SK-N-SH (cell line): ENCODE data around the gene CCDC13. TPM values are rescaled to one million over a fixed set of nuclear protein-coding genes. Genes with fewer than 3 reads are reported as not detected.

ENCODE experiments used
- CTCF ChIA-PET: fragments of 300-600, 350-600 bp; formaldehyde crosslinking; extraction: SDS; loops from one replicate; lab custom pipeline; 2021; lab: Yijun Ruan, JAX
- POLR2A ChIA-PET: fragments of 350-600 bp; sonication (Branson Sonifier 250); formaldehyde crosslinking; extraction: SDS; loops from one replicate; lab custom pipeline; 2020; ENCODE audit warnings: antibody characterized with exemption, inconsistent platforms; lab: Yijun Ruan, JAX
- DNase-seq: peaks from one replicate; pipeline ENCODE4 v3.0.0; 2012
- H2AFZ ChIP-seq: fragments of 200-600 bp; sonication (generic); 2 replicates; pipeline ENCODE4 v1.8.1; 2016; ENCODE audit warnings: antibody characterized with exemption, mild to moderate bottlenecking, low read depth
- H3F3A ChIP-seq: fragments of 200-600 bp; sonication (generic); replicated peaks from 2 replicates; pipeline ENCODE3; 2016; ENCODE audit warnings: antibody characterized with exemption, mild to moderate bottlenecking; ENCODE audit not compliant: insufficient read depth
- H3K27ac ChIP-seq, 2 experiments: fragments of 200-500 bp in 1 of 2; fragments of 200-600 bp in 1 of 2; sonication (Bioruptor generic) in 1 of 2; sonication (generic), shearing (Covaris generic) in 1 of 2; 2 replicates each; pipeline versions ENCODE4 v1.5.1 to v1.6.1; 2014 to 2016; ENCODE audit warnings: low read depth in 2 of 2, inconsistent platforms in 1 of 2, low read length in 1 of 2, mild to moderate bottlenecking in 1 of 2, mixed read lengths in 1 of 2
- H3K27me3 ChIP-seq: fragments of 200-600 bp; sonication (generic), shearing (Covaris generic); 2 replicates; pipeline ENCODE4 v1.6.1; 2016; ENCODE audit warnings: mixed run types; ENCODE audit not compliant: insufficient read depth
- H3K36me3 ChIP-seq, 2 experiments: fragments of 200-500 bp in 1 of 2; fragments of 200-600 bp in 1 of 2; sonication (Bioruptor generic) in 1 of 2; sonication (generic) in 1 of 2; replicated peaks in 1 of 2; 2 replicates each; pipeline versions ENCODE3 to v1.5.1; 2014 to 2016; ENCODE audit warnings: low read length in 1 of 2, mild to moderate bottlenecking in 1 of 2; ENCODE audit not compliant: insufficient read depth in 2 of 2, control insufficient read depth in 1 of 2
- H3K4me1 ChIP-seq, 2 experiments: fragments of 200-500 bp in 1 of 2; fragments of 200-600 bp in 1 of 2; sonication (Bioruptor generic) in 1 of 2; sonication (generic), shearing (Covaris generic) in 1 of 2; 2 replicates each; pipeline versions ENCODE4 v1.5.1 to v1.6.1; 2014 to 2016; ENCODE audit warnings: low read depth in 1 of 2, low read length in 1 of 2, mixed run types in 1 of 2; ENCODE audit not compliant: insufficient read depth in 2 of 2, control insufficient read depth in 1 of 2
- H3K4me2 ChIP-seq: fragments of 200-600 bp; sonication (generic), shearing (Covaris generic); 2 replicates; pipeline ENCODE4 v1.6.1; 2017; ENCODE audit warnings: mixed run types
- H3K4me3 ChIP-seq, 2 experiments: fragments of 200-500 bp in 1 of 2; fragments of 200-600 bp in 1 of 2; sonication (Bioruptor generic) in 1 of 2; sonication (generic), shearing (Covaris generic) in 1 of 2; 2 replicates each; pipeline versions ENCODE4 v1.5.1 to v1.8.1; 2014 to 2016; ENCODE audit warnings: low read depth in 2 of 2, inconsistent platforms in 1 of 2, low read length in 1 of 2, mild to moderate bottlenecking in 1 of 2, mixed read lengths in 1 of 2, moderate library complexity in 1 of 2
- H3K79me2 ChIP-seq: fragments of 200-600 bp; sonication (generic); 2 replicates; pipeline ENCODE4 v1.8.1; 2017; ENCODE audit warnings: mild to moderate bottlenecking; ENCODE audit not compliant: insufficient read depth
- H3K9ac ChIP-seq: fragments of 200-600 bp; sonication (generic); 2 replicates; pipeline ENCODE4 v1.6.1; 2017; ENCODE audit warnings: mixed run types
- H3K9me2 ChIP-seq: fragments of 200-600 bp; sonication (generic); 2 replicates; pipeline ENCODE4 v1.6.1; 2017; ENCODE audit warnings: mixed run types
- H3K9me3 ChIP-seq: fragments of 200-600 bp; sonication (generic); 2 replicates; pipeline ENCODE4 v1.6.1; 2017; ENCODE audit warnings: mixed run types, mild to moderate bottlenecking, moderate library complexity
- H4K20me1 ChIP-seq: fragments of 200-600 bp; sonication (generic); 2 replicates; pipeline ENCODE4 v1.6.1; 2017; ENCODE audit warnings: mild to moderate bottlenecking, mixed run types; ENCODE audit not compliant: insufficient read depth
- ELF1 ChIP-seq: IDR thresholded peaks from 2 replicates; pipeline ENCODE4 v1.4.0; 2012
- EP300 ChIP-seq, 2 experiments: IDR thresholded peaks; 2 replicates each; pipeline versions ENCODE4 v1.4.0 to v1.6.1; 2012; ENCODE audit warnings: borderline replicate concordance in 1 of 2, low read depth in 1 of 2, low read length in 1 of 2
- FOSL2 ChIP-seq: IDR thresholded peaks from 2 replicates; pipeline ENCODE4 v1.4.0; 2012; ENCODE audit warnings: low read depth, mild to moderate bottlenecking, moderate library complexity, borderline replicate concordance
- GATA2 ChIP-seq: sonication (generic); formaldehyde crosslinking; IDR thresholded peaks from 2 replicates; pipeline ENCODE4 v1.5.0; 2020; ENCODE audit warnings: mild to moderate bottlenecking, missing genetic modification reagents
- JUND ChIP-seq: IDR thresholded peaks from 2 replicates; pipeline ENCODE4 v1.4.0; 2012
- RFX5 ChIP-seq: IDR thresholded peaks from 2 replicates; pipeline ENCODE4 v1.6.1; 2012; ENCODE audit warnings: mild to moderate bottlenecking, improper control_type of control experiment, low read length
- SIN3A ChIP-seq: IDR thresholded peaks from 2 replicates; pipeline ENCODE4 v1.6.1; 2012; ENCODE audit warnings: low read depth, mild to moderate bottlenecking, low read length, moderate library complexity, borderline replicate concordance
- TCF12 ChIP-seq: IDR thresholded peaks from 2 replicates; pipeline ENCODE4 v1.4.0; 2012
- TEAD4 ChIP-seq: IDR thresholded peaks from 2 replicates; pipeline ENCODE4 v1.4.0; 2012; ENCODE audit warnings: mild to moderate bottlenecking, borderline replicate concordance; ENCODE audit not compliant: insufficient read depth
- WGBS: methylation state at CpG from one replicate; pipeline ENCODE4 v1.1.6; 2017; ENCODE audit warnings: low lambda C conversion rate; 5-methylcytosine and 5-hydroxymethylcytosine counted together
- polyA plus RNA-seq, 3 experiments: library from polyadenylated mRNA; depleted of rRNA; stranded (reverse); fragments of >200 nt; gene quantifications; 2 replicates each; pipeline ENCODE4 v1.2.3, GENCODE V29; 2012
- TF ChIP-seq, protein P1 (sequence below): fragments of 200-600 bp; sonication (generic); IDR thresholded peaks from 2 replicates; pipeline ENCODE4 v1.6.1; 2017; ENCODE audit warnings: antibody characterized with exemption, mild to moderate bottlenecking, moderate library complexity
- TF ChIP-seq, protein P2 (sequence below): IDR thresholded peaks from 2 replicates; pipeline ENCODE4 v1.4.0; 2012; ENCODE audit warnings: low read depth
- TF ChIP-seq, protein P3 (sequence below): IDR thresholded peaks from 2 replicates; pipeline ENCODE4; 2012
- TF ChIP-seq, protein P4 (sequence below): fragments of 150-350 bp; IDR thresholded peaks from 2 replicates; pipeline ENCODE4 v1.6.1; 2017; ENCODE audit warnings: antibody characterized with exemption, low read length, low read depth, borderline replicate concordance
- TF ChIP-seq, protein P5 (sequence below): IDR thresholded peaks from 2 replicates; pipeline ENCODE4 v1.4.0; 2012; ENCODE audit warnings: low read depth, borderline replicate concordance

Gene CCDC13
- polyA plus RNA-seq, 1 of the 3 experiments (the other 2 are of a cell fraction): 0.66 TPM

DNA sequence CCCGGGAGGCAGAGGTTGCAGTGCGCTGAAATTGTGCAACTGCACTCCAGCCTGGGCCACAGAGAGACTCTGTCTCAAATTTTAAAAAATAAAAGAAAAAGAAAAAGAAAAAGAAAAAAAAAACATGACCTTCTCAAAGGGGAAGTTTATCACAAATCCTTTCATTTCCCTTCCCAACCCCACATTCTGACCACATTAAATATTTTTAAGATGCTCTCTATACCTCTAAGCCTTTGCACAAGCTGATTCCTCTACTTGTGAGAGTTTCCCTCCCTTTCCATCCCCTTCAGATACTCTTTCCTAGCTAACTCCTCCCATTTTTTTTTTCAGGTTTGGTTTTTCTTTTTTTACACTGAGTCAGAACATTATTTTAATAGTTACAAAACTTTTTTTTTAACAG is 27.2 kb upstream of the CCDC13 start:
- H3K27ac ChIP-seq: no peak overlapping the region
- no peak overlapping the region for H3K4me3 ChIP-seq
- DNase-seq: no peak
- H3K4me1 ChIP-seq: peaks cover 0 to 12% of the 10 kb centered on the region in 2 experiments; a peak in 3 of 4 replicates
- H2AFZ ChIP-seq: no peak overlapping the region
- no peaks in the 10 kb centered on the region for H3K27me3 ChIP-seq
- peaks cover 9% of the 10 kb centered on the region for H3F3A ChIP-seq
- peaks cover 7% of the 10 kb centered on the region; the same call in 1 of the 2 replicates for H4K20me1 ChIP-seq
- H3K9ac ChIP-seq: no peak overlapping the region
- peaks cover 61% of the 10 kb centered on the region for H3K79me2 ChIP-seq
- no peak overlapping the region for H3K4me2 ChIP-seq
- TF ChIP-seq ELF1 (no peak), RFX5 (no peak), GATA2 (CRISPR knock-in tag) (no peak)
- TF ChIP-seq, protein P1, sequence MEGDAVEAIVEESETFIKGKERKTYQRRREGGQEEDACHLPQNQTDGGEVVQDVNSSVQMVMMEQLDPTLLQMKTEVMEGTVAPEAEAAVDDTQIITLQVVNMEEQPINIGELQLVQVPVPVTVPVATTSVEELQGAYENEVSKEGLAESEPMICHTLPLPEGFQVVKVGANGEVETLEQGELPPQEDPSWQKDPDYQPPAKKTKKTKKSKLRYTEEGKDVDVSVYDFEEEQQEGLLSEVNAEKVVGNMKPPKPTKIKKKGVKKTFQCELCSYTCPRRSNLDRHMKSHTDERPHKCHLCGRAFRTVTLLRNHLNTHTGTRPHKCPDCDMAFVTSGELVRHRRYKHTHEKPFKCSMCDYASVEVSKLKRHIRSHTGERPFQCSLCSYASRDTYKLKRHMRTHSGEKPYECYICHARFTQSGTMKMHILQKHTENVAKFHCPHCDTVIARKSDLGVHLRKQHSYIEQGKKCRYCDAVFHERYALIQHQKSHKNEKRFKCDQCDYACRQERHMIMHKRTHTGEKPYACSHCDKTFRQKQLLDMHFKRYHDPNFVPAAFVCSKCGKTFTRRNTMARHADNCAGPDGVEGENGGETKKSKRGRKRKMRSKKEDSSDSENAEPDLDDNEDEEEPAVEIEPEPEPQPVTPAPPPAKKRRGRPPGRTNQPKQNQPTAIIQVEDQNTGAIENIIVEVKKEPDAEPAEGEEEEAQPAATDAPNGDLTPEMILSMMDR: no peak
- TF ChIP-seq, all 33 proteins: peak for 0
- CTCF ChIA-PET: interaction anchor here (0.6 to 2.0 kb wide), 5 partner anchors 12 to 187 kb away, joined by 3 to 5 read pairs (median 3); no protein-coding TSS in a partner anchor
- POLR2A ChIA-PET: no interaction called here
- Histone ChIP-seq H3K36me3 (peaks cover 7 to 21% of the 10 kb centered on the region in 2 experiments), H3K9me3 (no peaks in the 10 kb centered on the region), H3K9me2 (no peaks in the 10 kb centered on the region)
- 100% methylated on average over 2 of the region's 2 CpGs for WGBS

DNA sequence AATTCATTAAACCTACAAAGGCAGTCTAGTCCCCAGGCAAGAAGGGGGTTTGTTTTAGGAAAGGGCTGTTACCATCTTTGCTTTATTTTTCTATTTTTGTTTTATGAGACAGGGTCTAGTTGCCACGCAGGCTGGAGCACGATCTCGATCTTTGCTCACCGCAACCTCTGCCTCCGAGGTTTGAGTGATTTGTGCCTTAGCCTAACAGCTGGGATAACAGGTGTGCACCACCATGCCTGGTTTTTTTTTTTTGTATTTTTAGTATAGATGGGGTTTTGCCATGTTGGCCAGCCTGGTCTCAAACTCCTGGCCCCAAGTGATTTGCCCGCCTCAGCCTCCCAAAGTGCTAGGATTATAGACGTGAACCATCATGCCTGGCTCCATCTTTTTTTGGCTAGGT is 26.3 kb upstream of the CCDC13 start:
- Histone ChIP-seq H2AFZ (no peak overlapping the region), H3F3A (peaks cover 9% of the 10 kb centered on the region), H3K4me3 (no peak overlapping the region), H3K9ac (no peak overlapping the region), H3K9me3 (no peaks in the 10 kb centered on the region), H3K36me3 (peaks cover 8 to 21% of the 10 kb centered on the region in 2 experiments), H3K9me2 (no peaks in the 10 kb centered on the region), H3K4me1 (peaks cover 0 to 10% of the 10 kb centered on the region in 2 experiments; a peak in 3 of 4 replicates), H3K4me2 (no peak overlapping the region), H3K79me2 (peaks cover 68% of the 10 kb centered on the region)
- DNase-seq: no peak
- ChIA-PET CTCF (interaction anchor here (0.9 to 1.5 kb wide), 2 partner anchors 31 to 187 kb away, joined by 3 to 4 read pairs; no protein-coding TSS in a partner anchor), POLR2A (no interaction called here)
- TF ChIP-seq EP300 (IDR thresholded peaks at IDR 0.05; ENCODE audit: borderline replicate concordance in 1 of 2, low read depth in 1 of 2, low read length in 1 of 2): no peak
- no peak for TF ChIP-seq JUND
- no peak for TF ChIP-seq RFX5
- TF ChIP-seq, all 33 proteins: peak for 0
- no peaks in the 10 kb centered on the region for H3K27me3 ChIP-seq
- WGBS: 85% methylated on average over 7 of the region's 7 CpGs
- H3K27ac ChIP-seq: no peak overlapping the region
- H4K20me1 ChIP-seq: peaks cover 9% of the 10 kb centered on the region; the same call in 1 of the 2 replicates

DNA sequence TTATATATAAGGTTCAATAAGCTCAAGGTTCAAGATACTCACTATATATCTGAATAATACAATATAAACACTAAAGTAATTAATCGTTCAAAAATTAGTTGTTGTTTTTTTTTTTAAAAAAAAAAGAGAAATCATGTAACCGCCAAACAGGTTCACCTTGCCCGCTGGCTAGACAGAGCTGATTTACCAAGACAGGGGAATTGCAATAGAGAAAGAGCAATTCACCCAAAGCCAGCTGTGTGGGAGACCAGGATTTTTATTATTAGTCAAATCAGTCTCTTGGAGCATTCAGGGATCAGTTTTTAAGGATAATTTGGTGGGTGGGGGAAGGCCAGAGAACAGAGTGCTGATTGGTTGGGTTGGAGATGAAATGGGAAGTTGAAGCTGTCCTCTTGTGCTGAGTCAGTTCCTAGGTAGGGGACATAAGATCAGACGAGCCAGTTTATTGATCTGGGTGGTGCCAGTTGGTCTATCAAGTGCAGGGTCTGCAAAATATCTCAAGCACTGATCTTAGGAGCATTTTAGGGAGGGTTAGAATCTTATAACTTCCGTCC is 23.4 kb upstream of the CCDC13 start:
- 0 out of 2 replicates have a peak, but pooled peaks cover 9% of the 10 kb centered on the region for H4K20me1 ChIP-seq
- TF ChIP-seq, protein P2, sequence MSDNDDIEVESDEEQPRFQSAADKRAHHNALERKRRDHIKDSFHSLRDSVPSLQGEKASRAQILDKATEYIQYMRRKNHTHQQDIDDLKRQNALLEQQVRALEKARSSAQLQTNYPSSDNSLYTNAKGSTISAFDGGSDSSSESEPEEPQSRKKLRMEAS: no peak
- TF ChIP-seq, protein P3, sequence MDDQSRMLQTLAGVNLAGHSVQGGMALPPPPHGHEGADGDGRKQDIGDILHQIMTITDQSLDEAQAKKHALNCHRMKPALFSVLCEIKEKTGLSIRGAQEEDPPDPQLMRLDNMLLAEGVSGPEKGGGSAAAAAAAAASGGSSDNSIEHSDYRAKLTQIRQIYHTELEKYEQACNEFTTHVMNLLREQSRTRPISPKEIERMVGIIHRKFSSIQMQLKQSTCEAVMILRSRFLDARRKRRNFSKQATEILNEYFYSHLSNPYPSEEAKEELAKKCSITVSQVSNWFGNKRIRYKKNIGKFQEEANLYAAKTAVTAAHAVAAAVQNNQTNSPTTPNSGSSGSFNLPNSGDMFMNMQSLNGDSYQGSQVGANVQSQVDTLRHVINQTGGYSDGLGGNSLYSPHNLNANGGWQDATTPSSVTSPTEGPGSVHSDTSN: no peak
- TF ChIP-seq RFX5 (no peak), SIN3A (no peak), TCF12 (no peak), EP300 (IDR thresholded peaks at IDR 0.05; ENCODE audit: borderline replicate concordance in 1 of 2, low read depth in 1 of 2, low read length in 1 of 2) (no peak), FOSL2 (no peak), TEAD4 (no peak)
- TF ChIP-seq, protein P4, sequence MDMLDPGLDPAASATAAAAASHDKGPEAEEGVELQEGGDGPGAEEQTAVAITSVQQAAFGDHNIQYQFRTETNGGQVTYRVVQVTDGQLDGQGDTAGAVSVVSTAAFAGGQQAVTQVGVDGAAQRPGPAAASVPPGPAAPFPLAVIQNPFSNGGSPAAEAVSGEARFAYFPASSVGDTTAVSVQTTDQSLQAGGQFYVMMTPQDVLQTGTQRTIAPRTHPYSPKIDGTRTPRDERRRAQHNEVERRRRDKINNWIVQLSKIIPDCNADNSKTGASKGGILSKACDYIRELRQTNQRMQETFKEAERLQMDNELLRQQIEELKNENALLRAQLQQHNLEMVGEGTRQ: no peak
- TF ChIP-seq, protein P5, sequence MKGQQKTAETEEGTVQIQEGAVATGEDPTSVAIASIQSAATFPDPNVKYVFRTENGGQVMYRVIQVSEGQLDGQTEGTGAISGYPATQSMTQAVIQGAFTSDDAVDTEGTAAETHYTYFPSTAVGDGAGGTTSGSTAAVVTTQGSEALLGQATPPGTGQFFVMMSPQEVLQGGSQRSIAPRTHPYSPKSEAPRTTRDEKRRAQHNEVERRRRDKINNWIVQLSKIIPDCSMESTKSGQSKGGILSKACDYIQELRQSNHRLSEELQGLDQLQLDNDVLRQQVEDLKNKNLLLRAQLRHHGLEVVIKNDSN: no peak

More for the DNA sequence above, 23.4 kb upstream of the CCDC13 start:
- H3K4me2 ChIP-seq: no peak overlapping the region
- CTCF ChIA-PET: interaction anchor here (1.3 kb wide), 1 partner anchor 23 kb away, joined by 5 read pairs; no protein-coding TSS in a partner anchor
- no peak for DNase-seq
- H3K9me3 ChIP-seq: no peaks in the 10 kb centered on the region
- H3K9ac ChIP-seq: no peak overlapping the region
- peaks cover 51% of the 10 kb centered on the region for H3K79me2 ChIP-seq
- no peaks in the 10 kb centered on the region; a peak in 1 of 4 replicates for H3K4me1 ChIP-seq
- no peak overlapping the region for H3K4me3 ChIP-seq
- 97% methylated on average over 4 of the region's 5 CpGs for WGBS
- H3K27ac ChIP-seq: no peak overlapping the region
- H2AFZ ChIP-seq: no peak overlapping the region
- H3K36me3 ChIP-seq: peaks cover 21 to 30% of the 10 kb centered on the region in 2 experiments
- POLR2A ChIA-PET: no interaction called here
- H3F3A ChIP-seq: no peaks in the 10 kb centered on the region
- H3K27me3 ChIP-seq: no peaks in the 10 kb centered on the region
- no peaks in the 10 kb centered on the region for H3K9me2 ChIP-seq
